Smooth muscle cell (in vitro differentiated cells): Measurements from ENCODE around the gene GNMT. TPM values are rescaled to one million over a fixed set of nuclear protein-coding genes. Genes with fewer than 3 reads are reported as not detected.

Source experiments
- DNase-seq: peaks from one replicate; lab custom pipeline; 2025; ENCODE audit not compliant: unreplicated experiment; lab: John Stamatoyannopoulos, UW
- H2AFZ ChIP-seq: fragments of 200-600 bp; sonication (generic); 2 replicates; pipeline ENCODE4 v1.6.0; 2016; ENCODE audit warnings: antibody characterized with exemption, low read depth, mild to moderate bottlenecking
- H3F3A ChIP-seq: fragments of 200-600 bp; sonication (generic); 2 replicates; pipeline ENCODE4 v1.6.0; 2017; ENCODE audit warnings: antibody characterized with exemption, low read depth
- H3K27ac ChIP-seq: fragments of 200-600 bp; sonication (generic); 2 replicates; pipeline ENCODE4 v1.5.1; 2016; ENCODE audit warnings: low read depth, mild to moderate bottlenecking
- H3K27me3 ChIP-seq: fragments of 200-600 bp; sonication (generic); 2 replicates; pipeline ENCODE4 v1.6.1; 2016; ENCODE audit warnings: low read depth, mild to moderate bottlenecking
- H3K36me3 ChIP-seq: fragments of 200-600 bp; sonication (generic); 2 replicates; pipeline ENCODE4 v1.5.1; 2016; ENCODE audit warnings: low read depth
- H3K4me1 ChIP-seq: fragments of 200-600 bp; sonication (generic); 2 replicates; pipeline ENCODE4 v1.5.1; 2016; ENCODE audit warnings: low read depth
- H3K4me2 ChIP-seq: fragments of 200-600 bp; sonication (generic); 2 replicates; pipeline ENCODE4 v1.6.0; 2016; ENCODE audit warnings: mild to moderate bottlenecking
- H3K4me3 ChIP-seq: fragments of 200-600 bp; sonication (generic); 2 replicates; pipeline ENCODE4 v1.5.1; 2016; ENCODE audit warnings: mild to moderate bottlenecking
- H3K79me2 ChIP-seq: fragments of 200-600 bp; sonication (generic); 2 replicates; pipeline ENCODE4 v1.6.0; 2016; ENCODE audit warnings: low read depth, mild to moderate bottlenecking
- H3K9ac ChIP-seq: fragments of 200-600 bp; sonication (generic); 2 replicates; pipeline ENCODE4 v1.6.0; 2016; ENCODE audit warnings: low read depth
- H3K9me3 ChIP-seq: fragments of 200-600 bp; sonication (generic); replicated peaks from 2 replicates; pipeline ENCODE4 v1.5.1; 2016; ENCODE audit warnings: low read depth
- H4K20me1 ChIP-seq: fragments of 200-600 bp; sonication (generic); 2 replicates; pipeline ENCODE4 v1.6.0; 2016; ENCODE audit warnings: low read depth
- CTCF ChIP-seq: fragments of 200-600 bp; sonication (generic); IDR thresholded peaks from 2 replicates; pipeline ENCODE4 v1.5.1; 2017; ENCODE audit warnings: borderline replicate concordance, mild to moderate bottlenecking, antibody characterized with exemption; ENCODE audit not compliant: insufficient read depth, poor library complexity, severe bottlenecking
- WGBS: methylation state at CpG from one replicate; pipeline ENCODE4 v1.1.7; 2016; ENCODE audit warnings: low lambda C conversion rate; 5-methylcytosine and 5-hydroxymethylcytosine counted together
- polyA plus RNA-seq: library from polyadenylated mRNA; unstranded; fragments of >200 nt; fragmentation: Nextera tagmentation; extraction: Ambion mirVana; gene quantifications from 2 replicates; pipeline ENCODE4 v1.2.1, GENCODE V29; 2016
- total RNA-seq: library from RNA; depleted of rRNA; stranded (reverse); fragments of >200 nt; gene quantifications from 2 replicates; pipeline ENCODE4 v1.2.3, GENCODE V29; 2014

GNMT gene
- not detected in 2 replicates for total RNA-seq
- polyA plus RNA-seq: 0.17 TPM in 1 of 2 replicates, not detected in the other

GRCh38 chr6:42960243-42961019 is at the start of gene GNMT:
GNMT (plus strand) TSS chr6:42960754; CDS start chr6:42960768, 14 bp downstream.
- Histone ChIP-seq H2AFZ (no peak within 1 kb of the TSS), H3K27me3 (peaks cover 14% of the 10 kb centered on the region), H4K20me1 (no peaks in the 10 kb centered on the region), H3K4me3 (peak within 1 kb of the TSS; percentile 47), H3K36me3 (no peaks in the 10 kb centered on the region), H3K4me1 (no peaks in the 10 kb centered on the region), H3K27ac (no peak within 1 kb of the TSS), H3K79me2 (no peaks in the 10 kb centered on the region), H3K4me2 (peak within 1 kb of the TSS; percentile 86), H3K9ac (no peak within 1 kb of the TSS), H3K9me3 (no peaks in the 10 kb centered on the region), H3F3A (no peaks in the 10 kb centered on the region)
- no peak for TF ChIP-seq CTCF
- WGBS: 4% methylated on average over 61 of the region's 62 CpGs
- DNase-seq: no peak

GRCh38 chr6:42911171-42912021 is 49.2 kb upstream of the GNMT start:
- TF ChIP-seq CTCF: no peak
- no peaks in the 10 kb centered on the region for H3K27me3 ChIP-seq
- H3K9ac ChIP-seq: no peak overlapping the region
- H3K9me3 ChIP-seq: no peaks in the 10 kb centered on the region
- H3K4me1 ChIP-seq: no peaks in the 10 kb centered on the region
- peak overlapping the region; percentile 89 for H2AFZ ChIP-seq
- H3K4me2 ChIP-seq: peak overlapping the region; percentile 86
- WGBS: 4% methylated on average over 47 of the region's 49 CpGs
- no peak for DNase-seq
- H3K79me2 ChIP-seq: no peaks in the 10 kb centered on the region
- no peak overlapping the region for H3K27ac ChIP-seq
- no peaks in the 10 kb centered on the region for H3K36me3 ChIP-seq
- peaks cover 4% of the 10 kb centered on the region for H3F3A ChIP-seq
- no peaks in the 10 kb centered on the region for H4K20me1 ChIP-seq
- peak overlapping the region; percentile 49 for H3K4me3 ChIP-seq

GRCh38 chr6:42914546-42914945 is 46.0 kb upstream of the GNMT start:
- no peak for DNase-seq

More at GRCh38 chr6:42914546-42914945, 46.0 kb upstream of the GNMT start:
- Histone ChIP-seq H3K4me3 (no peak overlapping the region), H3K27ac (no peak overlapping the region), H3K9me3 (no peaks in the 10 kb centered on the region), H3K79me2 (no peaks in the 10 kb centered on the region), H3K27me3 (no peaks in the 10 kb centered on the region), H3K9ac (no peak overlapping the region), H3K4me2 (no peak overlapping the region), H3K36me3 (no peaks in the 10 kb centered on the region), H3F3A (peaks cover 4% of the 10 kb centered on the region), H3K4me1 (no peaks in the 10 kb centered on the region), H2AFZ (no peak overlapping the region), H4K20me1 (no peaks in the 10 kb centered on the region)
- TF ChIP-seq CTCF: no peak
- WGBS: 73% methylated on average over 4 of the region's 4 CpGs
